Keratinocyte (primary cell): ENCODE results near the gene NAXE. TPM values are rescaled to one million over a fixed set of nuclear protein-coding genes. Genes with fewer than 3 reads are reported as not detected.
A peak's percentile ranks its signal among the peaks of the same experiment; 100 is the strongest.

Source experiments
- DNase-seq: peaks from one replicate; pipeline ENCODE4 v3.0.0-alpha.2; 2011; ENCODE audit warnings: low read depth, missing footprints, low spot score
- FAIRE-seq: peaks from 2 replicates; lab custom pipeline; 2011; peaks lifted over from hg19 to GRCh38; lab: Jason Lieb, UNC
- H2AFZ ChIP-seq: 2 replicates; pipeline ENCODE4 v1.6.0; 2012; ENCODE audit warnings: low read length, control low read depth, inconsistent platforms; ENCODE audit not compliant: control insufficient read depth
- H3K27ac ChIP-seq: 2 replicates; pipeline ENCODE4 v1.5.1; 2011; ENCODE audit warnings: low read length; ENCODE audit not compliant: control insufficient read depth, insufficient read depth
- H3K27me3 ChIP-seq: 3 replicates; pipeline ENCODE4 v1.6.0; 2011; ENCODE audit warnings: low read length; ENCODE audit not compliant: control insufficient read depth, insufficient read depth; ENCODE audit errors: extremely low read depth
- H3K36me3 ChIP-seq, 2 experiments: 2 replicates in 1 of 2; 3 replicates in 1 of 2; pipeline ENCODE4 v1.5.1; 2011; ENCODE audit warnings: low read length in 2 of 2, mild to moderate bottlenecking in 1 of 2; ENCODE audit not compliant: control insufficient read depth in 2 of 2, insufficient read depth in 2 of 2; ENCODE audit errors: extremely low read depth in 1 of 2
- H3K4me1 ChIP-seq: 3 replicates; pipeline ENCODE4 v1.5.1; 2011; ENCODE audit warnings: low read length; ENCODE audit not compliant: control insufficient read depth, insufficient read depth; ENCODE audit errors: extremely low read depth
- H3K4me2 ChIP-seq: 3 replicates; pipeline ENCODE4 v1.6.0; 2011; ENCODE audit warnings: low read depth, low read length; ENCODE audit not compliant: control insufficient read depth, insufficient read depth; ENCODE audit errors: extremely low read depth
- H3K4me3 ChIP-seq, 3 experiments: fragments of 200-600 bp in 1 of 3; sonication (generic) in 1 of 3; 2 replicates in 2 of 3; 3 replicates in 1 of 3; pipeline ENCODE4 v1.5.1; 2011 to 2016; ENCODE audit warnings: low read length in 3 of 3, mild to moderate bottlenecking in 3 of 3, control low read depth in 2 of 3, inconsistent platforms in 1 of 3, low read depth in 1 of 3, mixed read lengths in 1 of 3, mixed run types in 1 of 3, moderate library complexity in 1 of 3; ENCODE audit not compliant: control insufficient read depth in 2 of 3, insufficient read depth in 2 of 3; ENCODE audit errors: extremely low read depth in 1 of 3
- H3K79me2 ChIP-seq: 2 replicates; pipeline ENCODE4 v1.6.0; 2012; ENCODE audit warnings: low read length; ENCODE audit not compliant: control insufficient read depth, insufficient read depth
- H3K9ac ChIP-seq: 3 replicates; pipeline ENCODE4 v1.6.0; 2011; ENCODE audit warnings: low read length; ENCODE audit not compliant: control insufficient read depth, insufficient read depth; ENCODE audit errors: extremely low read depth
- H3K9me1 ChIP-seq: 3 replicates; pipeline ENCODE4 v1.6.0; 2011; ENCODE audit warnings: low read length; ENCODE audit not compliant: control insufficient read depth, insufficient read depth; ENCODE audit errors: extremely low read depth
- H3K9me3 ChIP-seq: 2 replicates; pipeline ENCODE4 v1.5.1; 2012; ENCODE audit warnings: low read depth, low read length; ENCODE audit not compliant: control insufficient read depth
- H4K20me1 ChIP-seq: 3 replicates; pipeline ENCODE4 v1.6.0; 2011; ENCODE audit warnings: low read length; ENCODE audit not compliant: control insufficient read depth, insufficient read depth; ENCODE audit errors: extremely low read depth
- EZH2 ChIP-seq: IDR thresholded peaks from one replicate; pipeline ENCODE4 v1.6.1; 2012; ENCODE audit warnings: inconsistent platforms, mild to moderate bottlenecking, low read length, moderate library complexity
- dilution Hi-C: fragments of 300-500 bp; cut with MboI; formaldehyde crosslinking; loops from one replicate; pipeline ENCODE4 v1.7.0; 2020; ENCODE audit warnings: low sequenced_read_pairs; ENCODE audit not compliant: extremely low pct_ligation_motif_present
- polyA plus RNA-seq, 5 experiments: library from polyadenylated mRNA; depleted of rRNA in 3 of 5; stranded (reverse) in 3 of 5; stranded (forward) in 1 of 5; unstranded in 1 of 5; fragments of >200 nt; gene quantifications; 1 replicate in 1 of 5; 2 replicates in 3 of 5; 3 replicates in 1 of 5; pipeline versions ENCODE4 v1.2.1 to v1.2.3, GENCODE V29; 2011 to 2012; ENCODE audit warnings: missing spikeins in 2 of 5, low read depth in 1 of 5, low replicate concordance in 1 of 5
- TF ChIP-seq, protein P1 (sequence below), 3 experiments: IDR thresholded peaks in 1 of 3; conservative IDR thresholded peaks in 1 of 3; optimal IDR thresholded peaks in 1 of 3; 2 replicates in 2 of 3; 3 replicates in 1 of 3; pipeline versions ENCODE3 to v1.5.1; 2011; ENCODE audit warnings: low read length in 3 of 3, mild to moderate bottlenecking in 3 of 3, moderate library complexity in 2 of 3, control low read depth in 1 of 3, inconsistent platforms in 1 of 3; ENCODE audit not compliant: insufficient read depth in 2 of 3; ENCODE audit errors: extremely low read depth in 1 of 3

The NAXE gene
- polyA plus RNA-seq, 1 donor (not counting 4 experiments of a cell fraction or from before 2014, with no cell fraction given) = 74.7 TPM

DNA sequence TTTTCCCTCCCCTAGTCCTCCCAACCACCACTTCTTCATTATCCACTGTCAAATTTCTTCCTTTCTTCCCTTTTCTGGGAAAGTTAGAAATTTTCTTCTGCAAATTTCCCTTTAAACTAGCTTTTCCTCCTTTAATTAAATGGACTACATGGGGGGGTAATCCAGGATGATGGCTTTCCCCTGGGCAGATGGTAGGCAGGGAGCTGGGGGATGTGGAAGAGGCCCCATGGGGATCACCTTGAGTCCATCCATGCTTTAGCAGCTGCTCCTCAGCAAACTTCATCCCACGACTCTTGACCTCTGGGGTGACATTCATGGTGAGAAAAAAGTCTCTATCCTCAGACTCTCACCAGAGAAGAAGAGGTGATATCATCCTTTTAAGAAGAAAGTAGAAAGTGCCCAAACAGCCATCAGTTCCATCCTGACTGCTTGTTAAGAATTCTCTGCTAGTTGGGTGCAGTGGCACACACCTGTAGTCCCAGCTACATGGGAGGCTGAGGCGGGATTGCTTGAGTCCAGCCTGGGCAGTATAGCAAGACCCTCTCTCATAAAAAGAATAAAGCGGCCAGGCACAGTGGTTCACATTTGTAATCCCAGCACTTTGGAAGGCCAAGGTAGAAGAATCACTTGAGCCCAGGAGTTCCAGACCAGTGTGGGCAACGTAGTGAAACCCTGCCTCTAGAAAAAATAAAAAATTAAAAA, 7.3 kb downstream of the NAXE start:
- Histone ChIP-seq H3K36me3 (peaks cover 33 to 39% of the 10 kb centered on the region in 2 experiments), H3K4me1 (peaks cover 28% of the 10 kb centered on the region), H3K27ac (no peak overlapping the region), H3K27me3 (no peaks in the 10 kb centered on the region), H3K9me3 (no peaks in the 10 kb centered on the region), H3K4me3 (no peak overlapping the region), H2AFZ (no peak overlapping the region), H4K20me1 (no peaks in the 10 kb centered on the region), H3K9ac (no peak overlapping the region), H3K4me2 (no peak overlapping the region), H3K79me2 (peaks cover 25% of the 10 kb centered on the region), H3K9me1 (no peaks in the 10 kb centered on the region)
- FAIRE-seq (no peak), DNase-seq (no peak)
- TF ChIP-seq EZH2 = no peak
- TF ChIP-seq, protein P1, sequence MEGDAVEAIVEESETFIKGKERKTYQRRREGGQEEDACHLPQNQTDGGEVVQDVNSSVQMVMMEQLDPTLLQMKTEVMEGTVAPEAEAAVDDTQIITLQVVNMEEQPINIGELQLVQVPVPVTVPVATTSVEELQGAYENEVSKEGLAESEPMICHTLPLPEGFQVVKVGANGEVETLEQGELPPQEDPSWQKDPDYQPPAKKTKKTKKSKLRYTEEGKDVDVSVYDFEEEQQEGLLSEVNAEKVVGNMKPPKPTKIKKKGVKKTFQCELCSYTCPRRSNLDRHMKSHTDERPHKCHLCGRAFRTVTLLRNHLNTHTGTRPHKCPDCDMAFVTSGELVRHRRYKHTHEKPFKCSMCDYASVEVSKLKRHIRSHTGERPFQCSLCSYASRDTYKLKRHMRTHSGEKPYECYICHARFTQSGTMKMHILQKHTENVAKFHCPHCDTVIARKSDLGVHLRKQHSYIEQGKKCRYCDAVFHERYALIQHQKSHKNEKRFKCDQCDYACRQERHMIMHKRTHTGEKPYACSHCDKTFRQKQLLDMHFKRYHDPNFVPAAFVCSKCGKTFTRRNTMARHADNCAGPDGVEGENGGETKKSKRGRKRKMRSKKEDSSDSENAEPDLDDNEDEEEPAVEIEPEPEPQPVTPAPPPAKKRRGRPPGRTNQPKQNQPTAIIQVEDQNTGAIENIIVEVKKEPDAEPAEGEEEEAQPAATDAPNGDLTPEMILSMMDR (optimal IDR thresholded peaks at IDR 0.05 in 1 of 3, IDR thresholded peaks at IDR 0.05 in 1 of 3, conservative IDR thresholded peaks at IDR 0.05 in 1 of 3; ENCODE audit: extremely low read depth in 1 of 3, insufficient read depth in 2 of 3, low read length in 3 of 3) = no peak
- dilution Hi-C loops = no loop called here

DNA sequence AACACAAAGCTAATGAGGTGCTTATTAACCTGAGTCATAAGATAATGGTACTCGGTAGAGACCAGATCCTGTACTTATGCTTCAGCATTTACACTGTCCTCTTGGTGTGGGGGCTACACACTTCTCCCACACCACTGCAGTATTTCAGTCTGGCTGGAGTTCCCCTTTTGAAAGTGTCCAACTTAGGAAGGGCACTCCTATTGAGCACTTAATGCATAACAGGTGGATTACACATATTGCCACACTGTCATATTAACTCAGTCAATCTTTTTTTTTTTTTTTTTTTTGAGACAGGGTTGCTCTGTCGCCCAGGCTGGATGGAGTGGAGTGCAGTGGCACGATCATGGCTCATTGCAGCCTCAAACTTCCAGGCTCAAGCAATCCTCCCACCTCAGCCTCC, 8.2 kb downstream of the NAXE start:
- Histone ChIP-seq H3K27me3 (no peaks in the 10 kb centered on the region), H2AFZ (no peak overlapping the region), H3K79me2 (peaks cover 25% of the 10 kb centered on the region), H3K36me3 (peaks cover 32 to 34% of the 10 kb centered on the region in 2 experiments), H3K4me1 (peaks cover 28% of the 10 kb centered on the region), H3K9ac (no peak overlapping the region), H3K27ac (no peak overlapping the region), H3K4me2 (peak overlapping the region; percentile 97), H3K9me3 (no peaks in the 10 kb centered on the region), H3K9me1 (no peaks in the 10 kb centered on the region), H4K20me1 (no peaks in the 10 kb centered on the region), H3K4me3 (no peak overlapping the region)
- no peak for TF ChIP-seq EZH2
- TF ChIP-seq, protein P1 (optimal IDR thresholded peaks at IDR 0.05 in 1 of 3, IDR thresholded peaks at IDR 0.05 in 1 of 3, conservative IDR thresholded peaks at IDR 0.05 in 1 of 3; ENCODE audit: extremely low read depth in 1 of 3, insufficient read depth in 2 of 3, low read length in 3 of 3) = peak in 1 of 3 experiments; percentile 34
- no peak for FAIRE-seq
- no peak for DNase-seq
- dilution Hi-C loops = no loop called here
